SK-N-SH (cell line): ENCODE results near the gene MAPRE3. TPM values are rescaled to one million over a fixed set of nuclear protein-coding genes. Genes with fewer than 3 reads are reported as not detected.

Experiments
- CTCF ChIA-PET: fragments of 300-600, 350-600 bp; formaldehyde crosslinking; extraction: SDS; loops from one replicate; lab custom pipeline; 2021; lab: Yijun Ruan, JAX
- POLR2A ChIA-PET: fragments of 350-600 bp; sonication (Branson Sonifier 250); formaldehyde crosslinking; extraction: SDS; loops from one replicate; lab custom pipeline; 2020; ENCODE audit warnings: antibody characterized with exemption, inconsistent platforms; lab: Yijun Ruan, JAX
- DNase-seq: peaks from one replicate; pipeline ENCODE4 v3.0.0; 2012
- H2AFZ ChIP-seq: fragments of 200-600 bp; sonication (generic); 2 replicates; pipeline ENCODE4 v1.8.1; 2016; ENCODE audit warnings: antibody characterized with exemption, mild to moderate bottlenecking, low read depth
- H3F3A ChIP-seq: fragments of 200-600 bp; sonication (generic); replicated peaks from 2 replicates; pipeline ENCODE3; 2016; ENCODE audit warnings: antibody characterized with exemption, mild to moderate bottlenecking; ENCODE audit not compliant: insufficient read depth
- H3K27ac ChIP-seq, 2 experiments: fragments of 200-500 bp in 1 of 2; fragments of 200-600 bp in 1 of 2; sonication (Bioruptor generic) in 1 of 2; sonication (generic), shearing (Covaris generic) in 1 of 2; 2 replicates each; pipeline versions ENCODE4 v1.5.1 to v1.6.1; 2014 to 2016; ENCODE audit warnings: low read depth in 2 of 2, inconsistent platforms in 1 of 2, low read length in 1 of 2, mild to moderate bottlenecking in 1 of 2, mixed read lengths in 1 of 2
- H3K27me3 ChIP-seq: fragments of 200-600 bp; sonication (generic), shearing (Covaris generic); 2 replicates; pipeline ENCODE4 v1.6.1; 2016; ENCODE audit warnings: mixed run types; ENCODE audit not compliant: insufficient read depth
- H3K36me3 ChIP-seq, 2 experiments: fragments of 200-500 bp in 1 of 2; fragments of 200-600 bp in 1 of 2; sonication (Bioruptor generic) in 1 of 2; sonication (generic) in 1 of 2; replicated peaks in 1 of 2; 2 replicates each; pipeline versions ENCODE3 to v1.5.1; 2014 to 2016; ENCODE audit warnings: low read length in 1 of 2, mild to moderate bottlenecking in 1 of 2; ENCODE audit not compliant: insufficient read depth in 2 of 2, control insufficient read depth in 1 of 2
- H3K4me1 ChIP-seq, 2 experiments: fragments of 200-500 bp in 1 of 2; fragments of 200-600 bp in 1 of 2; sonication (Bioruptor generic) in 1 of 2; sonication (generic), shearing (Covaris generic) in 1 of 2; 2 replicates each; pipeline versions ENCODE4 v1.5.1 to v1.6.1; 2014 to 2016; ENCODE audit warnings: low read depth in 1 of 2, low read length in 1 of 2, mixed run types in 1 of 2; ENCODE audit not compliant: insufficient read depth in 2 of 2, control insufficient read depth in 1 of 2
- H3K4me2 ChIP-seq: fragments of 200-600 bp; sonication (generic), shearing (Covaris generic); 2 replicates; pipeline ENCODE4 v1.6.1; 2017; ENCODE audit warnings: mixed run types
- H3K4me3 ChIP-seq, 2 experiments: fragments of 200-500 bp in 1 of 2; fragments of 200-600 bp in 1 of 2; sonication (Bioruptor generic) in 1 of 2; sonication (generic), shearing (Covaris generic) in 1 of 2; 2 replicates each; pipeline versions ENCODE4 v1.5.1 to v1.8.1; 2014 to 2016; ENCODE audit warnings: low read depth in 2 of 2, inconsistent platforms in 1 of 2, low read length in 1 of 2, mild to moderate bottlenecking in 1 of 2, mixed read lengths in 1 of 2, moderate library complexity in 1 of 2
- H3K79me2 ChIP-seq: fragments of 200-600 bp; sonication (generic); 2 replicates; pipeline ENCODE4 v1.8.1; 2017; ENCODE audit warnings: mild to moderate bottlenecking; ENCODE audit not compliant: insufficient read depth
- H3K9ac ChIP-seq: fragments of 200-600 bp; sonication (generic); 2 replicates; pipeline ENCODE4 v1.6.1; 2017; ENCODE audit warnings: mixed run types
- H3K9me2 ChIP-seq: fragments of 200-600 bp; sonication (generic); 2 replicates; pipeline ENCODE4 v1.6.1; 2017; ENCODE audit warnings: mixed run types
- H3K9me3 ChIP-seq: fragments of 200-600 bp; sonication (generic); 2 replicates; pipeline ENCODE4 v1.6.1; 2017; ENCODE audit warnings: mixed run types, mild to moderate bottlenecking, moderate library complexity
- H4K20me1 ChIP-seq: fragments of 200-600 bp; sonication (generic); 2 replicates; pipeline ENCODE4 v1.6.1; 2017; ENCODE audit warnings: mild to moderate bottlenecking, mixed run types; ENCODE audit not compliant: insufficient read depth
- CHD2 ChIP-seq: fragments of 150-350 bp; IDR thresholded peaks from 2 replicates; pipeline ENCODE4 v1.6.1; 2018; ENCODE audit warnings: low read length; ENCODE audit not compliant: partially characterized antibody
- ELF1 ChIP-seq: IDR thresholded peaks from 2 replicates; pipeline ENCODE4 v1.4.0; 2012
- EP300 ChIP-seq, 2 experiments: IDR thresholded peaks; 2 replicates each; pipeline versions ENCODE4 v1.4.0 to v1.6.1; 2012; ENCODE audit warnings: borderline replicate concordance in 1 of 2, low read depth in 1 of 2, low read length in 1 of 2
- FOSL2 ChIP-seq: IDR thresholded peaks from 2 replicates; pipeline ENCODE4 v1.4.0; 2012; ENCODE audit warnings: low read depth, mild to moderate bottlenecking, moderate library complexity, borderline replicate concordance
- FOXJ3 ChIP-seq: sonication (generic); formaldehyde crosslinking; IDR thresholded peaks from 2 replicates; pipeline ENCODE4 v1.5.1; 2020; ENCODE audit warnings: mild to moderate bottlenecking, missing genetic modification reagents
- FOXM1 ChIP-seq: IDR thresholded peaks from 2 replicates; pipeline ENCODE4 v1.4.0; 2012; ENCODE audit warnings: low read depth, mild to moderate bottlenecking
- GABPA ChIP-seq: IDR thresholded peaks from 2 replicates; pipeline ENCODE4 v1.4.0; 2012; ENCODE audit warnings: low read depth, mild to moderate bottlenecking
- GATA2 ChIP-seq: sonication (generic); formaldehyde crosslinking; IDR thresholded peaks from 2 replicates; pipeline ENCODE4 v1.5.0; 2020; ENCODE audit warnings: mild to moderate bottlenecking, missing genetic modification reagents
- JUND ChIP-seq: IDR thresholded peaks from 2 replicates; pipeline ENCODE4 v1.4.0; 2012
- NFIC ChIP-seq: IDR thresholded peaks from 2 replicates; pipeline ENCODE4 v1.4.0; 2012; ENCODE audit warnings: borderline replicate concordance
- NRF1 ChIP-seq: IDR thresholded peaks from 2 replicates; pipeline ENCODE4 v1.6.1; 2012; ENCODE audit warnings: low read depth, mild to moderate bottlenecking, low read length
- POLR2AphosphoS5 ChIP-seq: IDR thresholded peaks from 2 replicates; pipeline ENCODE4 v1.6.1; 2012; ENCODE audit warnings: low read depth, low read length
- RAD21 ChIP-seq: IDR thresholded peaks from 2 replicates; pipeline ENCODE4 v1.6.1; 2012; ENCODE audit warnings: mild to moderate bottlenecking, low read length
- REST ChIP-seq: IDR thresholded peaks from 2 replicates; pipeline ENCODE4 v1.6.1; 2012; ENCODE audit warnings: mild to moderate bottlenecking, low read depth, low read length, moderate library complexity
- TEAD4 ChIP-seq: IDR thresholded peaks from 2 replicates; pipeline ENCODE4 v1.4.0; 2012; ENCODE audit warnings: mild to moderate bottlenecking, borderline replicate concordance; ENCODE audit not compliant: insufficient read depth
- ZBTB33 ChIP-seq: IDR thresholded peaks from 2 replicates; pipeline ENCODE4 v1.4.0; 2012; ENCODE audit warnings: low read depth, borderline replicate concordance
- WGBS: methylation state at CpG from one replicate; pipeline ENCODE4 v1.1.6; 2017; ENCODE audit warnings: low lambda C conversion rate; 5-methylcytosine and 5-hydroxymethylcytosine counted together
- polyA plus RNA-seq, 3 experiments: library from polyadenylated mRNA; depleted of rRNA; stranded (reverse); fragments of >200 nt; gene quantifications; 2 replicates each; pipeline ENCODE4 v1.2.3, GENCODE V29; 2012
- TF ChIP-seq, protein P1 (sequence below): IDR thresholded peaks from 2 replicates; pipeline ENCODE4 v1.4.0; 2012; ENCODE audit warnings: low read depth
- TF ChIP-seq, protein P2 (sequence below): IDR thresholded peaks from 2 replicates; pipeline ENCODE4 v1.4.0; 2012; ENCODE audit warnings: low read depth, borderline replicate concordance
- TF ChIP-seq, protein P3 (sequence below): IDR thresholded peaks from 2 replicates; pipeline ENCODE4; 2012
- TF ChIP-seq, protein P4 (sequence below): fragments of 150-350 bp; IDR thresholded peaks from 2 replicates; pipeline ENCODE4 v1.6.1; 2016; ENCODE audit warnings: mild to moderate bottlenecking, low read depth, low read length

Gene MAPRE3
- polyA plus RNA-seq, 1 of the 3 experiments (the other 2 are of a cell fraction): 24.4 TPM

DNA sequence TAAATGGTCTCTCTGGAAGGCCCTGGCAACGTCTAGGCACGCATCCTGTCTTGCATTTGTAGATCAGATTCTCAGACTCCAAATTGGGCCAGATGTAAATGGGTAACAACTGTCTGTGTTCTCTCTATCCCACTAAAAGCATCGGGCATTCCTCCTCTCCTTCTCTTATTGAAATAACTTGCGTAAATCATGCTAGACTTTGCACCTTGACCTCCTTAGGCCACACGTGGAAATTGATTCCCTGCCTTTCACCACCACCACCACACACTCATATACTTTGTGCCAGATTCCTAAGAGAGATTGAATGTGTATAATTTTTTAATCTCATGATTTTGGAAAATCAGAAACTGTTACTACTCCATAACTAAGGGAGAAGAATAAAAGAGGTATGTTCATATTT lies 21.3 kb downstream of the MAPRE3 start:
- Histone ChIP-seq H3K9me2 (no peaks in the 10 kb centered on the region), H3F3A (peaks cover 24% of the 10 kb centered on the region), H3K9ac (no peak overlapping the region), H3K27ac (no peak overlapping the region), H3K79me2 (no peaks in the 10 kb centered on the region), H3K9me3 (no peaks in the 10 kb centered on the region), H2AFZ (no peak overlapping the region), H3K4me2 (no peak overlapping the region), H3K36me3 (no peaks in the 10 kb centered on the region), H3K4me3 (no peak overlapping the region), H3K27me3 (no peaks in the 10 kb centered on the region), H3K4me1 (peaks cover 0 to 17% of the 10 kb centered on the region in 2 experiments; a peak in 3 of 4 replicates), H4K20me1 (peaks cover 16% of the 10 kb centered on the region)
- 79% methylated on average over 5 of the region's 5 CpGs for WGBS
- TF ChIP-seq GABPA (no peak), RAD21 (no peak), ELF1 (no peak), CHD2 (no peak), FOSL2 (no peak), NRF1 (no peak), NFIC (no peak), REST (no peak), JUND (no peak), TEAD4 (no peak), FOXM1 (no peak), FOXJ3 (no peak), ZBTB33 (no peak), EP300 (IDR thresholded peaks at IDR 0.05; ENCODE audit: borderline replicate concordance in 1 of 2, low read depth in 1 of 2, low read length in 1 of 2) (no peak), POLR2AphosphoS5 (no peak), GATA2 (no peak)
- TF ChIP-seq, protein P1, sequence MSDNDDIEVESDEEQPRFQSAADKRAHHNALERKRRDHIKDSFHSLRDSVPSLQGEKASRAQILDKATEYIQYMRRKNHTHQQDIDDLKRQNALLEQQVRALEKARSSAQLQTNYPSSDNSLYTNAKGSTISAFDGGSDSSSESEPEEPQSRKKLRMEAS: no peak
- TF ChIP-seq, protein P2, sequence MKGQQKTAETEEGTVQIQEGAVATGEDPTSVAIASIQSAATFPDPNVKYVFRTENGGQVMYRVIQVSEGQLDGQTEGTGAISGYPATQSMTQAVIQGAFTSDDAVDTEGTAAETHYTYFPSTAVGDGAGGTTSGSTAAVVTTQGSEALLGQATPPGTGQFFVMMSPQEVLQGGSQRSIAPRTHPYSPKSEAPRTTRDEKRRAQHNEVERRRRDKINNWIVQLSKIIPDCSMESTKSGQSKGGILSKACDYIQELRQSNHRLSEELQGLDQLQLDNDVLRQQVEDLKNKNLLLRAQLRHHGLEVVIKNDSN: no peak
- TF ChIP-seq, protein P3, sequence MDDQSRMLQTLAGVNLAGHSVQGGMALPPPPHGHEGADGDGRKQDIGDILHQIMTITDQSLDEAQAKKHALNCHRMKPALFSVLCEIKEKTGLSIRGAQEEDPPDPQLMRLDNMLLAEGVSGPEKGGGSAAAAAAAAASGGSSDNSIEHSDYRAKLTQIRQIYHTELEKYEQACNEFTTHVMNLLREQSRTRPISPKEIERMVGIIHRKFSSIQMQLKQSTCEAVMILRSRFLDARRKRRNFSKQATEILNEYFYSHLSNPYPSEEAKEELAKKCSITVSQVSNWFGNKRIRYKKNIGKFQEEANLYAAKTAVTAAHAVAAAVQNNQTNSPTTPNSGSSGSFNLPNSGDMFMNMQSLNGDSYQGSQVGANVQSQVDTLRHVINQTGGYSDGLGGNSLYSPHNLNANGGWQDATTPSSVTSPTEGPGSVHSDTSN: no peak
- TF ChIP-seq, protein P4, sequence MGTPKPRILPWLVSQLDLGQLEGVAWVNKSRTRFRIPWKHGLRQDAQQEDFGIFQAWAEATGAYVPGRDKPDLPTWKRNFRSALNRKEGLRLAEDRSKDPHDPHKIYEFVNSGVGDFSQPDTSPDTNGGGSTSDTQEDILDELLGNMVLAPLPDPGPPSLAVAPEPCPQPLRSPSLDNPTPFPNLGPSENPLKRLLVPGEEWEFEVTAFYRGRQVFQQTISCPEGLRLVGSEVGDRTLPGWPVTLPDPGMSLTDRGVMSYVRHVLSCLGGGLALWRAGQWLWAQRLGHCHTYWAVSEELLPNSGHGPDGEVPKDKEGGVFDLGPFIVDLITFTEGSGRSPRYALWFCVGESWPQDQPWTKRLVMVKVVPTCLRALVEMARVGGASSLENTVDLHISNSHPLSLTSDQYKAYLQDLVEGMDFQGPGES: no peak
- ChIA-PET CTCF (interaction anchor here (1.4 to 25.8 kb wide), 2 partner anchors 9 to 29 kb away, joined by 5 to 257 read pairs; no protein-coding TSS in a partner anchor), POLR2A (no interaction called here)
- DNase-seq: no peak
